ENCODE measurements around the gene RGS6.

GRCh38 chr14:72552236-72552635 is 620.0 kb downstream of the RGS6 start:
- TF ChIP-seq, protein P1, sequence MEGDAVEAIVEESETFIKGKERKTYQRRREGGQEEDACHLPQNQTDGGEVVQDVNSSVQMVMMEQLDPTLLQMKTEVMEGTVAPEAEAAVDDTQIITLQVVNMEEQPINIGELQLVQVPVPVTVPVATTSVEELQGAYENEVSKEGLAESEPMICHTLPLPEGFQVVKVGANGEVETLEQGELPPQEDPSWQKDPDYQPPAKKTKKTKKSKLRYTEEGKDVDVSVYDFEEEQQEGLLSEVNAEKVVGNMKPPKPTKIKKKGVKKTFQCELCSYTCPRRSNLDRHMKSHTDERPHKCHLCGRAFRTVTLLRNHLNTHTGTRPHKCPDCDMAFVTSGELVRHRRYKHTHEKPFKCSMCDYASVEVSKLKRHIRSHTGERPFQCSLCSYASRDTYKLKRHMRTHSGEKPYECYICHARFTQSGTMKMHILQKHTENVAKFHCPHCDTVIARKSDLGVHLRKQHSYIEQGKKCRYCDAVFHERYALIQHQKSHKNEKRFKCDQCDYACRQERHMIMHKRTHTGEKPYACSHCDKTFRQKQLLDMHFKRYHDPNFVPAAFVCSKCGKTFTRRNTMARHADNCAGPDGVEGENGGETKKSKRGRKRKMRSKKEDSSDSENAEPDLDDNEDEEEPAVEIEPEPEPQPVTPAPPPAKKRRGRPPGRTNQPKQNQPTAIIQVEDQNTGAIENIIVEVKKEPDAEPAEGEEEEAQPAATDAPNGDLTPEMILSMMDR (IDR thresholded peaks at IDR 0.05), result no peak
- no peak for TF ChIP-seq POLR2A (IDR thresholded peaks at IDR 0.05)
- TF ChIP-seq POLR2AphosphoS5 (IDR thresholded peaks at IDR 0.05), result no peak

Data from breast epithelium (tissue), 3 donors.